GM21360 (cell line): ENCODE data around the gene ZNF219.
A peak's percentile ranks its signal among the peaks of the same experiment; 100 is the strongest.

ENCODE experiments used
- ATAC-seq: cut with Tn5 transposase; IDR thresholded peaks from one replicate; pipeline ENCODE4 v1.9.1; 2021; ENCODE audit warnings: mild to moderate bottlenecking, moderate library complexity; ENCODE audit not compliant: unreplicated experiment

The ZNF219 gene

DNA sequence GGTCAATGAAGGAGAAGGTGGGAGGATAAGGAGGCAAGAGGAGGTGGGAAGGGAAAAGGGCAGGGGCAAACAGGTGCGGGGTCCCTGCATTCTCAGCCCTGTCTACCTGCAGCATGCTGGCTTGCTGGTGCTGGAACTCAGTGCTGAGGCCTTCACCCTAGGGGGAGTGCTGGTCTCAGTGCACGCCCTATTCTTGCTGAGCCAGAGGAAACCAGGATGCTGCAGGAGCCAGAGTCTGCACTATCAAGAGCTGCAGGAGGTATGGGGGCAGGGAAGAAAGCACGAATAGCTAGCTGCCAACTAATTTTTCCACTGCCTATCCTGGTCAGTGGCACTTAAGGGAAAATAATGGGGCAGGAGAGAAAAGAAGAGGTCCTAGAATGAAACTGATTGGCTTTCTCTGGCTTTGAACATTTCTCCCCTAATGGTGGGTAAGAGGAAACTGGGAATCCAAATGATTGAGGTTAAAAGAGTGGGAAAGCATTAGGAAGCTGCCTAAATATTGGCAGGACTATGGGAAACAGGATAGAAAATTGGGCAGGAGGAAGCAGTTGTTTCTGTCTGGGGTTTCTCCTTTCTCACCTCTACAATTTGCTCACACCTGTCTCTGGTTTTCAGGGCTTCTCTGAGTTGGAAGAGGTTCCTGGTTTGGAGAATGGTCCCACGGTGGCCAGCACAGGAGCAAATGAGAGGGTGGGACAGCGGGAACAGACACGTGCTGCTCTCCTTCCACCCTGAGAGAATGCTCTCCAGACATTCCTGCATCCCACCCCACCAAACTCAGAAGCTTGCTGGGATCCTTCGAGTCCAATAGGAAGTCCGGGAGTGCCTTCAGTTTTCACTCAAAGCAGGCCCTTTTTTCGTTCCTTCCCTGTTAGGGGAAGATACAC, 4.3 kb upstream of the ZNF219 start:
- ATAC-seq = no peak

DNA sequence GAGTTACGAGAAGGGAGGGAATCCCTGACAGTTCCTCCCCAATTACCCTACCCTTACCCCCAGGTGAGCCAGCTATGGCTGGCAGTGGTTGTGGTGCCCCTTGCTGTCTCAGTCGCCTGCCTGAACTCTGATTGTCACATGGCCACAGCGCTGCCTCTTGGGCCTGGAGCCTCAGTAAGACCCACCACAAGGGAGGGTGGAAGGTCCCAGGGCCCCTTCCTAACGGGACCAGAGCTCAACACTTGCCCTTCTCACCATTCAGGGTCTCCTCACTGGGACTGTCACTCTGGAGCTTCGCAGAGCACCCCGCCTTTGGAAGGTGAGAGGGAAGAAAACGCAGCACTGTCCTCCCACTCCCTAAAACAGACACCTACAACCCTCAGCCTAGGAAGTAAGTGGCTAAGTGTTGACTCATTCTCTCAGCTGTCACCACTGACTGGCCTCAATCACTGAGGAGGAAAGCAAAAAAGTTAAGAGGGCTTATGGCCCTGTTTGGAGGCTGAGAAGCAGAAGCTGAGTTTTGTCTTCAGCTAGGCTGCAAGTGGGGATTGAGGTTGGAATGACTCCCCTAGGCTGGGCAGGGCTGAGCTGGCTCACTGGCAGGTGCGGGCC, 3.5 kb upstream of the ZNF219 start:
- no peak for ATAC-seq

DNA sequence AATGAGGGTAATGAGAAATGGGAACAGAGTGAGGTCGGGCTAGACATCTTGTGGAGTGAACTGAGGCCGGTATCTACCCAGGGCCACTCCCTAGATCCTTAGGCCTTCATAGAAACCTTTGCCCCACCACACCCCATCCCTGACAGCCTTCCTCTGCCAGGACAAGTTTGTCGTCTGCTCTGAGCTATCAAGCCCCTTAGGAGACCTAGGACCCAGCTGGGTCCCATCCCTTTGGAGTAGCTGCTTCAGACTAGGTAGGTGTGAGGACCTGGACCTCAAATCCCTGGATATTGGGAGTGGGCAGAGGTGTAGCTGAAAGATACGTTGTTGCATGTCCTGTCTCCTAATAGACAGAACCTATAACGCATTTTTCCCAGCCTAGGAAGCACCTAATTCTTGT, 2.5 kb upstream of the ZNF219 start, which contains the start of gene TMEM253:
Gene TMEM253, plus strand, starts transcription at position 136 of the 400 bp plus-strand sequence. CDS start 278 bp downstream, outside the sequence.
- ATAC-seq = no peak

DNA sequence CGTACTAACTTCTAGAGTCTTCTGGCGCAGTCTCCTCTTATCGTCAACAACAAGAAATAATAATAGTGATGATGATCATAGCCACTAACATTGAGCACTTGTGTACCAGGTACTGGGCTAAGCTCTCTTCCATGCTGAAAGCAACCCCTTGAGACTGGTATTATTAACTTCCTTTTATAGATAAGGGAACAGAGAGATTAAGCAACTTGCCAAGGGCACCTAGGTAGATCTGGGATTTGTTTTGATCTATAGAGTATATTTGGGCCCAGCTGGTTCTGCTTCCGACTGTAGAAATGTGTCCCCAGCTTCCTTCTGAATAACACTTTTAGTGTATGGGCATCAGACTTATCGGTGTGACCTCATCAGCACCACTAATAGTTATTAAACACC, 1.1 kb upstream of the ZNF219 start:
- ATAC-seq = no peak

DNA sequence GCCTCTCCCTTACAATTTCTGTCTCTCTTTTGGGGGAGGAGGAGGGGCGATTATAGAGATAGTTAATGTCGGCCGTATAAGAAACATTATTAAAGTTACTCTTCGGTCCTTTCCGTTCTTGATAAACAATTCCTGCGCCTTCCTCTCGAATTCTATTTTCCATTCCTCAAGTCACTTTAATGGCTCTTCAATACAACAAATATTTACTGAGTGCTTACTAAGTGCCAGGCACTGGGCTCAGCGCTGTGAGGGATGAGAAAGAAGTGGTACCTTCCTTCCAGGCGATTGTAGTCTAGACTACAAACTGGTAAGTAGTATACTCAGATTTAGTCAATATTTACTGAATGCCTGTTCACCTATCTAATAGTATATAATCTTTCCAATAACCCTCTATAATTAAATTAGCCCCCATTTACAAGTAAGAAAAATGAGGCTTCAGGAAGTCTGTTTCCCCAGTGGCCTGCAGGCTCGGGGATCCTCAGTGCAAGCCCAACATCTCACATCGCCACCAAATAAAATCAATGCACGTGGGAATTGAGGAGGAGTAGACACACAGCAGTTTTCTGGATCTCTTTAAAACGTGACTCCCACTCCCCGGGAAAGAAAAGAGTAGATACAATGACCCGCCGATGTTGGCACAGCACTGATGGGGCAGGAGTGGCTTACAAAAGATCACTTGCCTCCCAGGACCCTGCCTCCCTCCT, 589 bp upstream of the ZNF219 start:
- ATAC-seq = no peak

DNA sequence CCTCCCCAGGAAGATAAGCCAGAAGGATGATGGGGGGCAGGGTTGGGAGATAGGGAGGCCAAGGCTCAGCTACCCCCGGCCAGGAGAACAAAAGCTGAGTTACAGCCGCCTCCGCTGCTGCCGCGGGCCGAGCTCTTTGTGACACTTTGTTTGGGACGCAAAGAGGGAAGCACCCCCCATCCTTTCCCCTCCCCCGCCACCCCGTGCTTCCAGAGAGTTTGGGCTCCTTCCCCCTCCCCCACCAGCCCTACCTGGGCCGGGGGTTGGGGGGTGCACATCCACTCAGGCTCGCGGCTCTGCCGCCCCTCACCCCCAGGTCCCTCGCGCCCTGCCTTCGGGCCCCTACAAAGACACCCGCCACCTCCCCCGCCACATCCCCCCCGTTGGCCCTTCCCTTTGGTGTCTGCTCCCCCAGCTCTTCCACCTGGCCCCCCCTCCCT, 799 bp downstream of the ZNF219 start:
- no peak for ATAC-seq

DNA sequence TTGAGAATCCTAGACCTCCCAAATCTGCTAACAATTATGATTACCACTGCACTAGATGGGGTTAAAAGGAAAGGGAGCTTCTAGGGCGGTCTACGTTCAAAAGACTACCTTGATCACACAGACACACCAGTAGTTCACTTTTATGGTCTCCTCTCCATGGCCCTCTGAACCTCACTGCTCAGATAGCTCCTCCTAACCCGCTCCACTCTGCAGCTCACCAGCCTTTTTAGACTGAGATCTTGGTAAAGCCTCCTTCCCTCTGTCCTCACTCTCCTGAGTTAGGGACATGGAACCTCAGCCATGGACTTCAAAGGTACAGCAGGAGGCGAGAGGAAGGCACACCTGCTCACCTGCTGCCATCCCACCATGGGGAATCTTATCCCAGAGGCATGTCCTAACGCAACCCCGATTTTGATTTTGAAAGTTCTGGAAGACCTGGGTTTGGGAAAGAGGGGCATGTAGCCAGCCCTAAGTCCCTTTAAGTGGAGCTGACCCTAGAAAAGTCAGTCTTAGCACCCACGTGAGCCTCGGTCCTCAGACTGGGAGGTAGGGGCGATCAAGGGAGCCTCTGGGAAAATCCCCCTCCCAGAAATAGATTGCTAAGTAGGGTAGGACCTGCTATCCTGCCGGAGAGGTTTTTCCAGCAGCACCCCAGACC, 1.3 kb downstream of the ZNF219 start:
- ATAC-seq = no peak

DNA sequence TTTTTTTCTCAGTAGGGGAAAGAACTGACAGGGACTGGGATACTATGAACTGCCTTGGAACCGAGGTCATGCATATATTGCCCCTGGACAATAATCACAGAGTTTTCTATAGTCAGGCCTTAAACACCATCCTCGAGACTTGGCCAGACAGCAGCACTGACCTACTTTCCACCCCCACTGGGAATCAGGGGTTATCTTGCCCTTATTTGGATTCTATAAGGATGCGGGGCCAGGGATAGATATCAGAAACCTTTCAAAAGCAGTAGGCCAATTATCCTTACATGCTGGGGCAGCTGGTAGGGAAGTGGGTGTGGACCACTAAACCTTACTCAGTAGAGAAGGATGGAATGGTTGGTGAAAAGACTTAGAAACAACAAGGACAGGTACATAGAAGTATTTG, 2.0 kb downstream of the ZNF219 start:
- no peak for ATAC-seq

DNA sequence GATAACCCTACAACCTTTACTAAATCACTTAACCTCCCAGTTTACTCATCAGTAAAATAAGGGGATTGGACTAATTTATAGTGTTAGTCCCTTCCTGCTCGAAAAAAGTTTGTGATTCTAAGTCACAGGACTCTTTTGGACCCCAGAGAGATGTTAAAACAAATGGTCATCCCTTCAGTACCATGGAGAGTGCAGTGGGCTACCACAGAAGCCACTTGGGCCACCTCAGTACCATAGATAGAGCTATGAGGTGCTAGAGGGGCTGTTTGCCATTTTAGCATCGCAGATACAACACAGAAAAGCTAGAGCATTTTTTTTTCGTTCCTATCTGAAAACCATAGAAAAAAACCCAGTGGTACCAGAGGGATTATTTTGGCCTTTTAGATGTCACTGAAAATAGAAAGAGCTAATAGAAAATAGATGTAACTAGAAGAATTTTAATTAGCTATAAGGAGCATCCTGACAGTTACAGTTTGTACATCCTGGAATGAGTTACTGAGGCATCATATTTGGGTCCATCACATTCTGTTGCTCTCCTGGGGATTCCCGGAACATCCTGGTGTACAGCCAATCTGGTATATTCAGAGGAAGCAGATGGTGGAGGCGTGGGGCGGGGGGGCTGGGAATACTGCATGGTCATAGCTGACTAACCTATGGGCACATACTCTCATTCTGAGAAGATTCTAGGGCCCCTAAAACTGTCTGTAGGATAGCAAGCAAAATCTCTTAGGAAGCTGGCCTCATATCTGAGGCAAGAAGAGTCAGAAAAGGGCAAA, 2.8 kb downstream of the ZNF219 start:
- ATAC-seq = no peak

DNA sequence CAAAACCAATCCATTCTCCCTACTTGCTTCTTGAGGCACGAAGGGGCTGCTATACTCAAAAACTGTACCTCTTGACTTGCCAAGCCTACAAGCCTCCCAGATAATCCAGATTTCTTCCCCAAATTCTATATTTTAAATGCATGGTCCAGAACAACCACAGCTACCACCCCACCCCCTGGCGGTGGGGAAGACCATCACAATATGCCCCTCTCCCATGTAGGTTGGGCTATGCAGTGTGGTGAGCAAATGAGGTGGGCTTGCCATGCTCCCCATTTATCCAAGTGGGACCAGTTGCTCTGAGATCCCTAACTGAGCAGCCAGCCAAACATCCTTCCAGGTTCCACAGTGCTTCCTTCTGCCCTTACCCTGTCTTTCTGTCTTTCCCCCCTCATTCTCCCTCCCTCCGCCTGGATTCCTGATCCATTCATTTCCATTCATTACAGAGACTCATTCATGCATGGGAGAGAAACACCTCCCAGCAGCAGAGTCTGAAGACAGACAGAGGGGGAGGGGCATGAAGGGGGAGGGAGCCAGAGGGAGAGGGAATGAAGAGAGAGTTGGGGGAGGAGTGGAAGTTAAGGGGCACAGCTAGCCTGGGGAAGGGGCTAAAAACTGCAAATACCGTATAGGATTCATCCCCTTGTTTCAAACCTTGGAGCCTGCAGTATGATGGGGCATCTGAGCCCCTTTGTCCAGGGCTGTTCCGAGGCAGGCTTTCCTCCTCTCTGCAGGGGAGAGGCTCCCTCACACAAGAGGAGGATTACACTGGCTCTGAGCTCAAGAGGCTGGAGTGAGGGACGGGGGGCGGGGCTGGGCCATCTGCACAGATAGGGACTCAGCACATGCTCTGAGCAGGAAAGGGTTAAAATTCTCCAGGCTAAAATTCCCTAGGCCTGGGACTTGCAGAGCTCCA, 4.4 kb downstream of the ZNF219 start:
- no peak for ATAC-seq

DNA sequence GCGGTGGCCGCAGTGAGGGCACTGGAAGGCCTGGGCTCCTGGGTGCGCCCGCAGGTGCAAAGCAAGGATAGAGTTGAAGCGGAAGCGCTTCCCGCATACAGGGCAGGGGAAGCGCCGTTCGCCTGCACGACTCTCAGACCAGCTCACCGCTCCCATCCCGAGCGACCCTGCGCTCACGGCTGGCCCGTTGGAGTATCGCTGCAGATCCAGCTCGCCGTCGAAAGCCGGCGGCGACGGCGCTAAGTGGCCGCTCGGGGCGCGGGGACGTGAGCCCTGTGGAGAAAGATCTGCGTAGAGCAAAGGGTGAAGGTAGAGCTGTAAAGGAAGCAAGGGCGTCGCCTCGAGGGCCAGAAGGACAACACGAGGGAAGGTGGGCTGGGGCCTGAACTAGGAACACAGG, 5.4 kb downstream of the ZNF219 start:
- no peak for ATAC-seq

DNA sequence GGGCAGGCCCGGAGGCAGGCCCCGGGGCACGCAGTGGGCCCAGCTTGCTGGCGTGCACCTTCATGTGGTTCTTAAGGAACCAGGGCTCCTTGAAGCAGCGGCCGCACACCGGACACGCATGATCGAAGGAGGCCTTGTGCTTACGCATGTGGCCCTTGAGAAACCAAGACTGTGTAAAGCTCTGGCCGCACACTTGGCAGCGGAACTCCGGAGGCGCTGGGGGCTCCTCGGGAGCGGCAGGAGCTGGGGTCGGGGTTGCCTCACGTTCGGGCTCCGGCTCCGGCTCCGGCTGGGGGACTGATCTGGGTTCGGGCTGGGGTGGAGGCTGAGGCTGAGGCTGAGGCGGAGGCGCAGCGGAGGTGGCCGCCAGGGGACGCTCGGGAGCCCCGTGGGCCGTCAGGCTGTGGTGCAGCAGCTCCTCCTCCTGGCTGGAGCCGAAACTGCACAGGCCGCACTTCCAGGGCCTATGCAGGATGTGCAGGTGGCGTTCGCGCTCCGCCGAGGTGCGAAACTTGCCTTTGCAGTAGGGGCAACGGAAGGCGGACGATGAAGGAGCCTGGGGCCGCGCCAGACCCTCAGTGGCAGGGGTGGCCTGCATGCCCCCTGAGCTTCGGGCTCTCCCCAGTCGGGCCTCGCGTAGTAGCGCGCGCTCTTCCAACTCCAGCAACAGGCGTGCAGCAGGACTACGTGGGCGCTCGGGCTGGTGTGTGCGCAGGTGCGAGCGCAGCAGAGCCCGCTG, 6.0 kb downstream of the ZNF219 start:
- ATAC-seq = peak; percentile 78

DNA sequence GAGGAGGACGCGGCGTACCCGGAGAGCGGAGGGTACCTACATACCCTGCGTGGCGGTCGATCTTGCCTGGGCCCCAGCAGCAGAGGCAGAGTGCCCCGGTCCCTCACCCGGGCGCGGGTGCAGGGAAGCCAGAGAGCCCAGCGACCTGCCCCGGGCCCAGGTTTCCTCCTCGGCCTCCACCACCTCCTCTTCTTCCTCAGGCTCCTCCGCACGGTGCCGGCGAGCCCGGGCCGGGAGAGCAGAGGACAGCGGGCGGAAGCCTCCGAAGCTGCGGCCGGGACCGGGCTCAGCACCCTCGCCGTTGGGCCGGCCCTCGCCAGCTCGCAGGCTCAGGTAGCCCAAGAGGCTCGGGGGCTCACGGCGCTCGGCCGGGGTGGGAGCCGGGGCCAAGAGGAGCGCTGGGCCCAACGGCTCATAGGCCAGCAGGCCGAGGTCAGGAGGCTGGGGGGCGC, 6.6 kb downstream of the ZNF219 start:
- ATAC-seq = no peak

DNA sequence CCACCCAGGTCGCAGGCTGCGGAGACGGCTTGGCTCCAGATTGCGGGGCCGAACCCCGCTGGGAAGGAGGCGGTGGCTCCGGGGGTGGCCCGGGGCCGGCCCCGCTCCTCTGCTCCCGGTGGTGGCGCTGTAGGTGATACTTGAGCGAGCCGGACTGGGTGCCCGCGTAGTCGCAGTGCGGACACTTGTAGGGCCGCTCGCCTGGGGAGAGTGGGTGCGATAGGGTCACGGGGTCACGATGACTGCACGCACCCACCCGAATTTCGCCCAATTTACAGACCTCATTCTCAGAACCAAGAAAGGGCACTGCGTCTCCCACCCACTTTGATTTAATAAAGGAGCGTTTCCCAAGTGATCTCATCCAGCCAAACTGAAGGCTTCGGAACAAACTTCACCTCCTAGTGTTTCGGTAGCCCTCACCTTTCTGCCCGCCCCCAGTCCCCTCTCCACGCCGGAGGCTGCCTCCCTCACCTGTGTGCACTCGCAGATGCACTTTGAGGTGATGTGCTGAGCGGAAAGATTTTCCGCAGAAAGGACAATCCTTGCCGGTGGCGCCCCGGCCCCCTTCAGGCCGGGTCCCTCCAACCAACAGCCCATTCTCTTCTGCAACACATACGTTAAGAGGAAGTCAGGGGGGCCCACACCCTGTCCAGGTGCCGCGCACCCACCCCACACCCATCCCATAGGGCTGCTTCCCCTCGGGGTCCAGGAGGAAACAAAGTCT, 7.4 kb downstream of the ZNF219 start:
- no peak for ATAC-seq

DNA sequence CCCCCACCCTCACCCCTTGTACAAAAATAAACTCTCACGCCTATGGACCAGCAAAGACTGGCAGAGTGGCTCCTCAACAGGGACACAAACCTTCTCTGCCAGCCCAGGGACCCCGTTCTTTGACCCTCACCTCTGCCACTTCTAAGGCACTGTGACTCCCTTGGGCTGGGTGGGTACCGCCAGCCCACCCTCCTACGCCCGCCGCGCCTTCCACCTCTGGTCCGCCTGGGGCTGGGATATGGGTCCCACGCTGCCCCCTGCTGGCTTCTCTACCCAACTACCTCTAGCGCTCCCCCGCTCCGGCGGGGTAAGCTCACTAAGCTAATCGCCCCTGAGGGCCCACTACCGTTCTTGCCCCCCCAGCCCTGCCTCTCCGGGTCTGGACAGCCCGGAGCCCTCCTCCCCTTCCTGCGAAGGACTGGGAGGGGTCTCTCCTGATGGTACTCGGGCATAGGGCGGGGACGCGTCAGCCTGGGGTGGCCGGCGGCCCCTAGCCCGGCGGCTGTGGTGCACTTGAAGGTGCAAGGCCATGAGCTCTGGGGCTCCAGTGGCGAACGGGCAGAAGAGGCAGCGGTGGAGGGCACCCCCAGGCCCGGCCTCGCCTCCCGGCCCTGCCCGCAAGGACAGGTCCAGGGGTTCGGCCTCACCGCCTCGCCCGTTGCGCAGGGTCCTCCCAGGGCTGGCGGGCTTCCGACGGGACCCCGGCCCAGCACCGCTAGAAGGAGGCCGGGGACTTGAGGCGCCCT, 8.1 kb downstream of the ZNF219 start:
- ATAC-seq = no peak

DNA sequence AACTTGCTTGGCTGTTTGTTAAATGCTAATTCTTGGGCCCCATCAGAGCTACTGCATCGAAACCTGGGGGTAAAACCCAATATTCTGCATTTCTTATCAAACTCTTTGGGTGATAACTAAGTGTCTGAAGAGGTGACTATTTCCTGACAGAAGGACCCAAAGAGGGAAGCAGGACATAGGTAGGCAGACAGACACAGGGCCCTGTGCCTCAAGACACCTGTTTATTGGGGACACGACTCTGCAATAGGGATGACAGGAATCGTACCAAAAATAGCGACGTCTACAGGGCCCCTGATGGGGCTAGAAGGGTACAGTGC, 8.6 kb downstream of the ZNF219 start:
- no peak for ATAC-seq

DNA sequence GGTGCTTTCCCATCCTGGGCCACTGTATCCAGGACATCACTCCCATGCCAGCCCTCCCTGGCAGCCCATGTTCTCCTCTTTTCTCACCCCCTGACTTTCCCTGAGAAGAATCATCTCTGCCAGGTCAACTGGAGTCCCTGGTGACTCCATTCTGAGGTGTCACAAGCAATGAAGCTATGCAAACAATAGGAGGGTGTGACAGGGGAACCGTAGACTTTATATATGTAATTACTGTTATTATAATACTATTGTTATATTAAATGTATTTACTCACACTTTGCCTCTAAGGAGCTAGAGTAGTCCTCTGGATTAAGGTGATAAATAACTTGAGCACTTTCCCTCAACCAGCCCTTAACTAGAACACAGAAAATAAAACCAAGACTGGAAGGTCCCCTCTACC, 9.2 kb downstream of the ZNF219 start:
- ATAC-seq = no peak
